Measurements from ENCODE around the gene CD7. TPM values are rescaled to one million over a fixed set of nuclear protein-coding genes. Genes with fewer than 3 reads are reported as not detected.

CD7 gene
- total and polyA plus RNA-seq, 9 of the 15 experiments (the other 6 are each of a cell fraction or from before 2014, with no cell fraction given): 0.21 to 0.35 TPM; not detected in 7

- TF ChIP-seq ARID4B (CRISPR knock-in tag; IDR thresholded peaks at IDR 0.05) (peak; percentile 35; the same call in 1 of the 2 replicates), SMAD4 (CRISPR knock-in tag; conservative IDR thresholded peaks at IDR 0.05) (0 out of 2 replicates have a peak, but pooled peaks have one; percentile 17), FOXP1 (CRISPR knock-in tag; IDR thresholded peaks at IDR 0.05) (peak; percentile 38), HINFP (tag; conservative IDR thresholded peaks at IDR 0.05; ENCODE audit: low read depth) (no peak)
Observed at GRCh38 chr17:82287013-82287867, 30.2 kb downstream of the CD7 start (continued).

Data from K562 (cell line).